SKM-1 (cell line): ENCODE measurements around the gene C5orf47.

Experiments
- DNase-seq: peaks from one replicate; lab custom pipeline; 2025; ENCODE audit not compliant: unreplicated experiment; lab: John Stamatoyannopoulos, UW

C5orf47 gene

DNA sequence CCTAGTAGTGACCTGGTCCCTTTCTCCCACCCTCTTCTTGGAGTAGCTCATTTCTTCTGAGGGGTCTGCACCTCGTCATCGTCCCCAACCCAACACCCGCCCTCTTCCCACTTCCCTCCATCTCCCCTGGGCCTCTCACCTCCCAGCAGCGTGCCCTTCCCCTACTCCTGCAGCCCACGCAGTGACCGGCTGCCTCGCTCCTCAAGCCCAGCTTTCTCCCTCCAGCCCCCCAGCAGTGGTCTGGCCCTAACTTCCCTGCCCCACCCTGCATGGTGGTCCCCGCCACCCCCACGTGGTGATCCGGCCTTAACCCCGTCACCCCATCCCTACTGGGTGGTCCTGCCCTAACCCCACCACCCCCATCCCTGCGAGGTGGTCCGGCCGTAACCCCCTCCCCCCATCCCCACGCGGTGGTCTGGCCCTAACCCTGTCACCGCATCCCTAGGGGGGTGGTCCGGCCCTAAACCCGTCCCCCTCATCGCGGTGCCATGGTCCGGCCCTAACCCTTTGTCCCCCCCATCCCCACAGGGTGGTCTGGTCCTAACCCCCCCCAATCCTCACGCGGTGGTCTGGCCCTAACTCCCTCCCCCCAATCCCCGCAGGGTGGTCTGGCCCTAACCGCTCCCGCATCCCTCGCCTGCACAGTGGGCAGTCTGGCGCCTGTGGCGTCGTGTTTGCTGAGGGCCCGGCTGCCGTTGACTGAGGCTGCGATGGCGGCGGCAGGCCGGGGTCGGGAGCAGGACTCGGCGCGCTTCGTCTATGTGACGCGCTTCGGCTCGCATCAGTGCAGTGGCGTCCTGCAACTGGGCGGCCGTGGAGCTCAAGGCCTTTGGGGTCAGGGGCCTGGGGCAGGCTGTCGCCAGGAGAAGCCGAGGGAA, at the start of gene C5orf47:
TSS of gene C5orf47 (plus strand) at position 617 of the 878 bp plus-strand sequence. CDS start at position 711, 94 bp downstream.
- no peak for DNase-seq

GRCh38 chr5:173940269-173940668, 48.7 kb upstream of the C5orf47 start:
- no peak for DNase-seq

- DNase-seq: no peak
Observed at GRCh38 chr5:173941102-173941501, 47.9 kb upstream of the C5orf47 start.

- no peak for DNase-seq
Observed at GRCh38 chr5:173941758-173942401, 47.1 kb upstream of the C5orf47 start.

GRCh38 chr5:173944511-173944910, 44.5 kb upstream of the C5orf47 start:
- no peak for DNase-seq

GRCh38 chr5:173945160-173945559, 43.8 kb upstream of the C5orf47 start:
- DNase-seq: no peak

DNA sequence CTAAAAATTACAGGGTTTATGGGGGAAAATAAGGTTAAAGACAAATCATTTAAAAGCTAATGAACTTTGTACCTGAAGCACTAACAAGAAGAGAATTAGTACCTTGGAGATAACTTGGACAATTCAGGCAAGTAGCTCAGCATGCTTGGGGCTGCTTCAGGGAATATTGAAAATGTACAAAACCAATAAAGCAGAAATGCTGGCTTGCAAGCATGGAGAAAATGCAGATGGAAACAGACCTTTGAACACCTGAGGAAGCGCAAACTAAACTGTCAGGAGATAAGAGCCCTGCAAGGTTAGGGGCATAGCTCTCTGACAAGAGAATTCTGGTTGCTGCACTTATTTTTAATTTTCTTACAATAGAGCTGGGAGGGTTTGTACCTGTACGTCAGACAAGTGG, 42.6 kb upstream of the C5orf47 start:
- no peak for DNase-seq

GRCh38 chr5:173950829-173951228, 38.1 kb upstream of the C5orf47 start:
- no peak for DNase-seq

DNA sequence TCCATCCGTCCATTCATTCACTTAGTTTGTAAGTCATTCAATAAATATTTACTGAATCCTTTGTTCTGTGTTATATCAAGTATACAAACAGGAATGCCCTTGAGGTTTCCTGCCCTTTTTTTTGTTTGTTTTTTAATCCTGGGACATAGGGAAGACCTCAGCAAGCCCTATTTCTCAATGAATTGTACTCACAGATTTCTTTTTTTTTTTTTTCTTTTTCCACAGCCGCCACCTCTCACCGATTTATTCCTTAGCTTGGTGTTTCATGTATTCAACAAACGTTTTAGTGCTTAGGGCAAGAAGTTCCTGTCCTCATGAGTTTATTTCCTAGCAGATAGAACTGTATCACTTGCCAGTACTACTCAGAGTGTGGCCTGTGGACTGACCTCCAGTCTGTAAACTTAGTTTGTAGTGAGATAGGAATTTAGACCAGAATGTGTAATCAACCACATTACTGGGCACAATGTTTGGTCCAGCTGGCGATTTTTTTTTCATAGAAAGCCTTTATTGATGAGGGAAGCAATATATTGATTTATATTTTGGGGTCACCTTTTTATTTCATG, 35.4 kb upstream of the C5orf47 start:
- no peak for DNase-seq

GRCh38 chr5:173954671-173955521, 34.1 kb upstream of the C5orf47 start:
- DNase-seq: no peak

DNA sequence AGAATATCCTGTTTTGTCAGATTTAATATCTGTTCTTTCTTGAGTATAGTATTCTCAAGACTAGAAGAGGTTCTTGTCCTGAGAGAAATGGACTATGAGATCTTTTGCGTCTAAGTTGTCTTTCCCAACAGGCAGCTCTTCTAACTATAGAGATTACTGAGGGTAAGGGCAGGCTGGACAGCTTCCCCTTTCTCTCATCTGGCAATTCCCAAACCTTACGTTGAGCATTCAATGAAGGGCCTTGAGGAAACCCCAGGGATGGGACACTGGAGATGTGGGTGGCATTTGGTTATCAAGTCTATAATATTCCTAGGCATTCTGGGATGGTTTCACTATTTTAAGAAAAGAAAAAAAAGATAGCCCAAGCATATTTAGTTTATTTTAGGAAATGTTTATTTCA, 28.0 kb upstream of the C5orf47 start:
- no peak for DNase-seq

DNA sequence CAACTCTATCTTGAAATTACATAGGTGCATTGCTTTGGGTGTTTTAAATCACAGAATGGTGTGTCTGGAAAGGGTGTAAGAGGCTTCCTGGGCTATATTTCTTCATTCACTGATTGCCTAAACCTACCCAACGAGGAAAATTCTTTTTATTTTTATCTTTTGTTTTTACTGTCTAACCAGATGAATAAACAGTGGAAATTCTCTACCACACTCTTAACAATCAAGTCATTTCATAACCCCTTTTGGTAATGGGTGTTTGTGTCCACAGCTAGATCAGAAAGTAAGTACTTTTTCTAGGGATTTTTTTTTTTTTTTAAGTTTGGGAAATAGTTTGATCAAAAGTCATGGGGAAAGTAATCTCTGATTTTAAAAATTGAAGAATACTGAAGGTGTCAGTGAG, 27.6 kb upstream of the C5orf47 start:
- no peak for DNase-seq

DNA sequence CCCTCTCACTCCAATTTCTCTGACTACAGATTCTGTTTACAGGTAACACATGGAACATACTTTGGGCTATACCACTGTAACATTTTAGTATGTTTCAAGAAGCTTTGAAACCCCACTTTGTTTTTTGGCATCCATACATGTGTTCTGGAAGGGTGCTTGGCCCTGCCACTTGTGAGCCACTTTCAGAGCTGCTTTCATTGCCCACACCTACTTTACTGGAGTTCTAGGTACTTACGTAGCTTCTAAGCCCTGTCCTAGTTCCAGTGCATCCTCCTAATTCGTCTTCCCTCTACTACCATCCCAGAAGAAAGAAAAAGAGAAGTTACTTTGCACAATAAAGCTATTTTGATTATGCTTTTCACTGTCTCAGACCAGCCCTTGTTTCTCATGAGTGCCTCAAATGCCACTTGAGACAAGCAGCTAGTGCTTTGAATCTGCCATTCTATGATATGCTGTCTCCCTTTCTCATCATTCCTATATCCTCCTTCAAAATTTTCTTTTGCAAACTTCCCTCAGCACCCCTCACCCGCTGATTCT, 26.5 kb upstream of the C5orf47 start:
- DNase-seq: no peak

DNA sequence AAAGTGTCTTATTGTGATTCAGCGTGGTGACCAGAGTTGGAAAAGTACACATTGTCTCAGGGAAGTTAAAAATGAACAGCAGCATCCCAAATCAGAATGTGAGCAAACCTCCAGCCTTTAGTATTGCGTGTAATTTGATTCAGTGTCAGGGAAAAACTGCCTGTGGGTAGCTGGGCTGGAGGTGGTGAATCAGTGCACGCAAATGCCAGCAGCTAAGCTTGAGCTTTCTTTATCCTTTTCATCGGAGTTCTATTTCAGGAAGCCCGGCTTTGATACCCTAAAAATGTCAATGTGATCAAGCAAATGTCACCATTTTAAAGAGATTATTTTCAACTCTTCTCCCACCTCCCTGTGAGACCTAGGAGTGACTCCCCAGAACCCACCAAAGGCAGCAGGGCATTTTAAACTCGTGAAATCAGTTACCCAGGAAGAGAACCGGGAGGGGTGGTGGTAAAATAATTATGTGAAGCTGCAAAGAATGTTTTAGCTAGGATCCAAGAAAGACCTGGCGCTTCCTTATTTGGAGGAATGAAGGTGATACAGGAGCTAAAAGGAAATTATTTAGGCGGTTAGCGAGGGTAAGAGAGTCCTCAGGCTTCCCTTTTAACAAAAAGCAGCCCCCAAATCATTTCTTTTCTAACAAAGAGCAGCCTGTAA, 25.7 kb upstream of the C5orf47 start:
- DNase-seq: no peak

DNA sequence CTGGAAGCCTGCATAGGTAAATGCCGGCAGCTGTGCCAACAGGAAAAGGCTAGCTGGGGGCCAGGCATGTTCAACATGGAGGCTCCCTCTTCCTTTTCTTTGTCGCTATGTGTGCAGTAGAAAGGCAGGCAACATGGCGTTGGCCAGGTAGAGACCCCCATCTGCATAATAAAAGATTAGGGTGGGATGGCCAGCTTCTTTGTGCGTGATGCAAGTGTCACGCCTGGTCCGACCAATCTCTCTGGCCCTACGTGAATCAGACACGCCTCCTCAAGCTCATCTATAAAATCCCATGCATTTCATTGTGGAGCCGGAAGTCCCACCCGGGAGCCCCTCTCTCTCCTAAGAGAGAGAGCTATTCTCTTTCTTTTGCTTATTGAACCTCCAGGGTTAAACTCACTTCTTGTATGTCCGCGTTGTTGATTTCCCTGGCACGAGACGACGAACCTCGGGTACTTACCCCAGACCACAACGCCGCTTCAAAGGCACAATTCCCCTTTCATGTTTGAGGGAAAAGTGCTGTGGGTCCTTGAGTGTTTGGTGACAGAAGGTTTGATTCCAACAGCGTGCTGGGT, 25.0 kb upstream of the C5orf47 start:
- DNase-seq: no peak

GRCh38 chr5:173964506-173964905, 24.5 kb upstream of the C5orf47 start:
- no peak for DNase-seq

- no peak for DNase-seq
Observed at GRCh38 chr5:173967241-173967640, 21.7 kb upstream of the C5orf47 start.

DNA sequence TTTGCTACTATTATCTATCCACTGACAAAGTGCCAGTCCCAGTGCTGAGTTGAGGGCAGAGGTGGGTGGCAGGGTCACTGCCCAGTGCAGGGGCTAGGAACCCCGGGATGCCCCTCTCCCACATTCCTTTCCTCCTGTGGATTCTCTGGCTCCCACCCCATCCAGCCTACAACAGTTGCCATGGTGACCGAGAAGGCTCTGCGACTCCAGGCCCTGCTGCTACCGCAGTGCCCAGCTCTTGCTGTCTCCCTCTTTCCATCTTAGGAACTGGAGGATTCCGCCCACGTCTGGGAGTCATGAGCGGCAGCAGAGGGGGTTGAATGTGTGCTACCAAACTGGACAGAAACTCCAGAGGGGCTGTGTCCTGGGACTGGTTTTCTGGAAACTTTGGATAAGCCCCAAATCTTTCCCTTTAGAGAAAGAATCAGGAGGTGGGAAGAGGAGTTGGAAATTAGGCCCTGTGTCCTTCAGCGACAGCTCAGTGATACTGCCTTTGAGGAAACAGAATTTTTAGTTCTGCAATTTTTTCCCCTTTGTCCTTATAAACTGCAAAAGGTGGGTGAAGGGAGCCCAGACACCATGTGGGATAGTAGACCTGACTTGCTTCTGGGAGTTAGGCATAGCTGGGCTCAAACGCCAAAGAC, 20.7 kb upstream of the C5orf47 start:
- no peak for DNase-seq

GRCh38 chr5:173969167-173970049, 19.6 kb upstream of the C5orf47 start:
- no peak for DNase-seq
